GM12873 (cell line): ENCODE results near the gene AMOT.

Experiments used
- TF ChIP-seq, protein P1 (sequence below): IDR thresholded peaks from 2 replicates; pipeline ENCODE4 v1.5.1; 2012; ENCODE audit warnings: low read depth, mild to moderate bottlenecking, moderate library complexity, low read length, control low read depth; ENCODE audit not compliant: insufficient read depth; ENCODE audit errors: missing control alignments

AMOT gene

DNA sequence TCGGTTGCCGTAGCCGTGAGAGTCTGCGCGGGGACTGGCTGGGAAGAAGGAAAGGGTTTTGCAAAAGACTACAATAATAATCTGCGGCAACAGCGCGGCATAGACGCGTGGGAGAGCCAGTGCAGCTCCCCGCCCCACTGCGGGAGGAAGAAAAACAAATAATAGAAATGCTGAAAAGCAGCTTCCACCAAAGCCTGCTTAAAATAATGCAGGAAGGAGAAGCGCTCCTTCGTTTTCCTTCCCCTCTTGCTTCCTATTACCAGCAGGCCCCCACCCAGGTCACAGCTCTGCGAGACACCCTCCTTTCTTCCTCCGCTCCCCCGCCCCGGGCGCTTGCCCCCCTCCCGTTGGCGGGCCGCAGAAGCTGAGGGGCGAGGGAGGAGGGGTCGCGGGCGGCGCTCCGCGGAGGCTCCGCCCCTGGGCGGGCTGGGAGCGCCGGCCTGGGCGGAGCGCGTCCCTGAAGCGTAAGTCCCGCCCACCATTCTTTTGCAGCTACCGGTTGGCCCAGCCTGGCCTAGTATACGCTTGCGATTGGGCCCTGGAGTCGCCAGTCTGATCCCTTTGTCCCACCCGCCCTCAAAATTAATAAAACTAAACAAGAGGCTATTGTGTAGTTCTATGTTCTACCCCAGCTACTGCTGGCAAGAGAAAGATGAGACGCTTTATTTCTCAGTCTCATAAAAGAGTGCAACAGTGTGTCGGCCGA is 636 bp upstream of the AMOT start:
- TF ChIP-seq, protein P1, sequence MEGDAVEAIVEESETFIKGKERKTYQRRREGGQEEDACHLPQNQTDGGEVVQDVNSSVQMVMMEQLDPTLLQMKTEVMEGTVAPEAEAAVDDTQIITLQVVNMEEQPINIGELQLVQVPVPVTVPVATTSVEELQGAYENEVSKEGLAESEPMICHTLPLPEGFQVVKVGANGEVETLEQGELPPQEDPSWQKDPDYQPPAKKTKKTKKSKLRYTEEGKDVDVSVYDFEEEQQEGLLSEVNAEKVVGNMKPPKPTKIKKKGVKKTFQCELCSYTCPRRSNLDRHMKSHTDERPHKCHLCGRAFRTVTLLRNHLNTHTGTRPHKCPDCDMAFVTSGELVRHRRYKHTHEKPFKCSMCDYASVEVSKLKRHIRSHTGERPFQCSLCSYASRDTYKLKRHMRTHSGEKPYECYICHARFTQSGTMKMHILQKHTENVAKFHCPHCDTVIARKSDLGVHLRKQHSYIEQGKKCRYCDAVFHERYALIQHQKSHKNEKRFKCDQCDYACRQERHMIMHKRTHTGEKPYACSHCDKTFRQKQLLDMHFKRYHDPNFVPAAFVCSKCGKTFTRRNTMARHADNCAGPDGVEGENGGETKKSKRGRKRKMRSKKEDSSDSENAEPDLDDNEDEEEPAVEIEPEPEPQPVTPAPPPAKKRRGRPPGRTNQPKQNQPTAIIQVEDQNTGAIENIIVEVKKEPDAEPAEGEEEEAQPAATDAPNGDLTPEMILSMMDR = no peak

DNA sequence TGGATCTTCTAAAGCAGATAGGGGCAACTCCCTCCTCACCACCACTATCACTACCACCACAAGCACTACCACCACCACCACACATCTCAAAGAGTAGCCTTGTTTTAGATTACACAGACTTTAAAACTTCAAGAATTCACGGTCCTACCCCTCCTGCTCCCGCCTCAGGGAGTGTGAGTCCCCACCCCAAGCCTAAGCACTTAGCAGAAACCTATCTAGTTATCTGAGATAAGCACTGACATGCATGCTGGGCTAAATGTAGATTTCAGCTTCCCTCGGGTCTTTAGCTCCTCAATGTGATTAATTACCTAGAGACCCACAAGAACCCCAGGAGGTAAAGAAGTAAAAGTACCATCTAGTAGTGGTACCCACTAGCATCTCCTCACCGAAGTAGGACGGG is 775 bp downstream of the AMOT start:
- TF ChIP-seq, protein P1 = no peak

DNA sequence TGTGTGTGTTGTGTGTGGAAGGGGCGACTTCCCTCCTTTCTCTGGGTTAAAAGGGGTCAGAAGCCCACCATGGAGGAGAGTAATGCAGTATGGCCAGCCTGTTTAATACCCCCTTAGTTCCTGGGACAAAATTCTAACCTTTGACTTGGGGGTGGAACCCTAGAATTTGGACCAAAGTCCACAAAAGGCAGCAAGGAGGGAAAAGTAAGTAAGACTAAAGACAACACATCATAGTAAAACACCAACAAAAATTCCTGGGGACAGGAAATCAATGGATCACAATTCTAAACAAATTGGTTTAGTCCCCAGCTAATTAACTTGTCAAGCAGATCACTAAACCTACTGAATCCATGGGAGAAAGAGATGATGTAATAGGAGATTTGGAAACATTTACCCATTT is 3.1 kb downstream of the AMOT start:
- TF ChIP-seq, protein P1 = no peak

DNA sequence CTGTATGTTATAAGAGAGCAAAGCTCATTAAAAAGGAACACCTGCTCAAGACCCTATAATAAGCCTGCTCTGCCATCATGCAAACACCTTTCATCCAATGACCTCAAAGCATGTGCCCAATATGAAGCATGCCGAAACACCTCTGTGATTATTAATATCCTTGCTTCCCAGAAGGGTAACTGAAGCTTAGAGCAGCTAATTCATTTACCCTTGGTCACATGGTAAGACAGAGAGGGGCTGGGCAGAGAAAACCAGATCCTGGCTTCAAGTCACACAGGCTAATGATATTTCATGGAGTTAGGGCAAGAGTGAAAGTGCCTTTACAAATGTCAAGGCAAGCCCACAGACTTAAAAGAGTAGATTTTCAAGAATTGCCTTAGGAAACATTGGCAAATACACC is 5.6 kb downstream of the AMOT start:
- TF ChIP-seq, protein P1 = no peak

DNA sequence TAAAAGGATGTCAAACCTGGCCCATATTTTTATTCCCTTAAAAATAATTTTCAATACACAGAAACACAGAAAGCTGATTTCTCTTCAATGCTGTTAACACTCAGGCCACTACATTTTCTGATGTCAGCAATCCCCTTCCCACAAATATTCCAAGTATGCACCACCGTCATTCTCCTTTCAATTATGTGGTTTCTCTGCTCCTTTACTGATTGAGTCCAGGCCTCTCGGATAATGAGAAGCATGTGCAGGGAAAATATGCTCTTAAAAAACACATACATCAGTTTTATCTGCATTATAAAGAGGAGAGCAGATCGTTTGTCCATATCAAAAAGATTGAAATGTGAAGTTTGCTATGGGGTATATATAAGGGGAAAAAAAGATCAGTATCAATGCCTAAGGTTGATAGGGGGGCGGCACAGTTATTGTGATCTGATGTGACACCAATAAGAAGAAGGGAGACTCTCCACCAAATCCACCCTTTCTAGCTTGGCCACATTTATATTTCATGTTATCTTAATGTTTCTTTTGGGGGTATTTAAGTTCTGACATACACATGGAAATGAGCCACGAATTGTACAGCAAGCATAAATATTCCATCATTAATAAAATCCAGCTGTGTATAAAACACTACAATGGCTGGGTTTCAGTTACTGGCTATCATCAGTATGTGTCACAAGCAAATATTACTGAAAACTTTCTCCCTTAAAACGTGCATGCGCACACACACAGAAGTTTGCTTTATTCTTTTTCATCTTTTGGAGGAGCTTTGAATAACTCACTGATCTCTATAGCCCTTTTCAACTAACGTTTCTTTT is 6.4 kb downstream of the AMOT start:
- TF ChIP-seq, protein P1 = no peak

DNA sequence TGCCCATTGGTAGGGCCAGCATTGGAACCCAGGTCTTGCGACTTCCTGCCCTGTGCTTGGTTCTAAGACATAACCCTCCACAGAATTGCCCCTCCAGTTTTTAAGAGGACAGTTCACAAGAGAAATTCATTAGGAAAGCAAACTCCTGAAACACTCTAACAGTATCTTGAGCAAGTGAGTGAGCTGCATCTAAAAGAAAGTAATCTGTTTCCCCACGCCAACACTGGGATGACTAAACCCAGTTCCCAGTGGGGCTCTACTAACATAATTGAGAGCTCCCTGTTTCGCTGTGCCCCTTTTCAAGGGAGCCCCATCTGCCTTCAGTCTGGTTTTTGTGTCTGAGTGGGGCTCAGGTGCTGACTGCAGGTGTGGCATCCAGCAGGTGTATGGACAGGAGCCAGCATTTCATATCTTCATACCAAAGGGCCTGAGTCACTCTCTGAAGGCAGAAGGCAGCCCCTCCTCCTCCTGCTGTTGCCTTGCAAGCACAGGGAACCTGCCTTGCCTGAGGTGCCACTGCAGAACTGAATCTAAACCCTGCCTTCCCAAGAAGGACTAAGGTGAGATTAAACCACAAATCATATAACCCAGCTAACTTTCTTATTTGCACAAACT is 8.0 kb downstream of the AMOT start:
- TF ChIP-seq, protein P1 = no peak

DNA sequence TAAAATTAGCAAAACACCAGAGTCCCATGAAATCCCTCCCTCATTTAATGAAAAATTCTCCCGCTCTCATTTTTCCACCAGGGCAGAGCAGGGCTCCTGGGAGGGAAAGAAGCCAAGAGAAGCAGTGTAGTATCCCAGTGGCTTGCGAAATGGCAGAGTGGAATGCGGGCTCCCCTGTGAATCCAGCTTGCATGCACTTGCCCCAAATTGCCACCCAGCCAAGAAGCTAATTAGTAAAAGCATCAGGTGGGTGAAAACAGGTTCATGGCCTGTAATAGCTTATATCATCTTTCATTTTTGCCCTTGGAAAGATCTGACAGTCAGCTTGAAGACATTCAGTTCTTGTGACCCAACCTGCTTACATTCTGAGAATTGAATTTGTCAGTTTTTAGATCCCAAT is 10.1 kb downstream of the AMOT start:
- TF ChIP-seq, protein P1 = no peak
